ENCODE measurements around the gene NPSR1. TPM values are rescaled to one million over a fixed set of nuclear protein-coding genes. Genes with fewer than 3 reads are reported as not detected.

The NPSR1 gene
- total RNA-seq, 1 experiment from 2014 or later: not detected

- DNase-seq: no peak
- H3K9me3 Mint-ChIP-seq (ENCODE audit: low read depth, unreplicated experiment): no peaks in the 10 kb centered on the region
- CTCF ChIA-PET: no interaction called here
- H3K36me3 Mint-ChIP-seq (ENCODE audit: insufficient read depth, unreplicated experiment): no peaks in the 10 kb centered on the region
- H3K4me3 Mint-ChIP-seq (ENCODE audit: low read depth, unreplicated experiment): no peak overlapping the region
- intact Hi-C loops (cut with micrococcal nuclease; ENCODE audit: unreplicated experiment): no loop called here
- H3K27ac Mint-ChIP-seq (ENCODE audit: unreplicated experiment): no peak overlapping the region
- H3K4me1 Mint-ChIP-seq (ENCODE audit: low read depth, unreplicated experiment): no peaks in the 10 kb centered on the region
- no peaks in the 10 kb centered on the region for H3K27me3 Mint-ChIP-seq (ENCODE audit: unreplicated experiment)
- no TSS peak for BruUV-seq (replicated peaks)
- TF ChIP-seq CTCF (IDR thresholded peaks at IDR 0.05; ENCODE audit: unreplicated experiment): no peak
These were observed 173.4 kb downstream of the NPSR1 start for GRCh38 chr7:34831436-34831835.

GRCh38 chr7:34832020-34832419 is 174.0 kb downstream of the NPSR1 start:
- BruUV-seq (replicated peaks): no TSS peak
- Mint-ChIP-seq H3K4me3 (ENCODE audit: low read depth, unreplicated experiment) (no peak overlapping the region), H3K36me3 (ENCODE audit: insufficient read depth, unreplicated experiment) (no peaks in the 10 kb centered on the region), H3K27me3 (ENCODE audit: unreplicated experiment) (no peaks in the 10 kb centered on the region), H3K27ac (ENCODE audit: unreplicated experiment) (no peak overlapping the region), H3K9me3 (ENCODE audit: low read depth, unreplicated experiment) (no peaks in the 10 kb centered on the region), H3K4me1 (ENCODE audit: low read depth, unreplicated experiment) (peaks cover under 1% of the 10 kb centered on the region)
- no peak for DNase-seq
- TF ChIP-seq CTCF (IDR thresholded peaks at IDR 0.05; ENCODE audit: unreplicated experiment): no peak
- intact Hi-C loops (cut with micrococcal nuclease; ENCODE audit: unreplicated experiment): no loop called here
- CTCF ChIA-PET: no interaction called here

GRCh38 chr7:34835901-34836600 is 178.0 kb downstream of the NPSR1 start:
- intact Hi-C loops (cut with micrococcal nuclease; ENCODE audit: unreplicated experiment): no loop called here
- Mint-ChIP-seq H3K36me3 (ENCODE audit: insufficient read depth, unreplicated experiment) (no peaks in the 10 kb centered on the region), H3K27me3 (ENCODE audit: unreplicated experiment) (no peaks in the 10 kb centered on the region), H3K4me3 (ENCODE audit: low read depth, unreplicated experiment) (no peak overlapping the region), H3K9me3 (ENCODE audit: low read depth, unreplicated experiment) (peaks cover 2% of the 10 kb centered on the region), H3K27ac (ENCODE audit: unreplicated experiment) (no peak overlapping the region), H3K4me1 (ENCODE audit: low read depth, unreplicated experiment) (peaks cover 31% of the 10 kb centered on the region)
- CTCF ChIA-PET: interaction anchor here (1.5 kb wide), 1 partner anchor 10 kb away, joined by 3 read pairs; no protein-coding TSS in a partner anchor
- TF ChIP-seq CTCF (IDR thresholded peaks at IDR 0.05; ENCODE audit: unreplicated experiment): no peak
- no TSS peak for BruUV-seq (replicated peaks)
- no peak for DNase-seq

GRCh38 chr7:34837316-34837715 is 179.3 kb downstream of the NPSR1 start:
- no peak for DNase-seq
- peaks cover 2% of the 10 kb centered on the region for H3K9me3 Mint-ChIP-seq (ENCODE audit: low read depth, unreplicated experiment)
- H3K36me3 Mint-ChIP-seq (ENCODE audit: insufficient read depth, unreplicated experiment): no peaks in the 10 kb centered on the region
- intact Hi-C loops (cut with micrococcal nuclease; ENCODE audit: unreplicated experiment): no loop called here
- BruUV-seq (replicated peaks): no TSS peak
- peaks cover 31% of the 10 kb centered on the region for H3K4me1 Mint-ChIP-seq (ENCODE audit: low read depth, unreplicated experiment)
- no peak for TF ChIP-seq CTCF (IDR thresholded peaks at IDR 0.05; ENCODE audit: unreplicated experiment)
- H3K4me3 Mint-ChIP-seq (ENCODE audit: low read depth, unreplicated experiment): no peak overlapping the region
- H3K27ac Mint-ChIP-seq (ENCODE audit: unreplicated experiment): no peak overlapping the region
- CTCF ChIA-PET: interaction anchor here (1.1 to 1.5 kb wide), 3 partner anchors 8 to 19 kb away, joined by 3 to 12 read pairs (median 3); no protein-coding TSS in a partner anchor
- H3K27me3 Mint-ChIP-seq (ENCODE audit: unreplicated experiment): no peaks in the 10 kb centered on the region

Data from Calu3 (cell line).